Measurements from ENCODE around the gene SYTL1. TPM values are rescaled to one million over a fixed set of nuclear protein-coding genes. Genes with fewer than 3 reads are reported as not detected.
A peak's percentile ranks its signal among the peaks of the same experiment; 100 is the strongest.

SYTL1 gene
- total RNA-seq, 1 donor from 2014 or later = 9.0 TPM

- no peak for DNase-seq (ENCODE audit: low read depth)
Measured at GRCh38 chr1:27318596-27318995, 23.2 kb upstream of the SYTL1 start.

DNA sequence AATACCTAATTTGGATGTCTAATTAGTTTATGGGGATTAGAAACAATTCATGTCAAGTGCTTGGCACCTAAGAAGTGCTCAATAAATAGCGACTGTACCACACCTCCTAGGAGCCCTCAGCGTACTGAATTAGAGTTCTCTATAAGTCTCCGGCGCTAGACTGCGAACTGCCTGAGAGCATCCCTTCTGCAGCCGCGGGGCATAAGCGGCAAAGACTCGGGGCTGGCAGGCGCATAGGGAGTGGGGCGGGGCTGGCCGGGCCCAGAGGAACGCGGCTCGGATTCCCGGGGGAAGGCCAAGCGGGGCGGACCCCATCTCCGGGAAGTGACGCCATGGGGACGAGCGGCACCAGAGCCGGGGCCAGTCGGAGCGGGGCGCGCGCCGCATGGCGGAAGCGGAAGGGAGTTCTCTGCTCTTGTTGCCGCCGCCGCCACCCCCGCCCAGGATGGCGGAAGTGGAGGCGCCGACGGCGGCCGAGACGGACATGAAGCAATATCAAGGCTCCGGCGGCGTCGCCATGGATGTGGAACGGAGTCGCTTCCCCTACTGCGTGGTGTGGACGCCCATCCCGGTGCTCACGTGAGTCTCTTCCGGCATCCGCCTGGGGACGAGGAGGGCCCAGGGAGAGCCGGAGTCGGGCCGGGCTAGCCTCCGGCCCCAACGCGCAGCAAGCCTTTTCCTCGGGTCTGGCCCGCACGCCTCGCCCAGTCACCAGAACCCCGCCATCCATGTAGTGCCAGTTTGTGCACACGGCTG is 19.8 kb upstream of the SYTL1 start, which contains the start of gene TMEM222:
Gene TMEM222 (plus strand): TSS at position 351 of the 756 bp plus-strand sequence. CDS start 35 bp downstream, at position 386.
- DNase-seq (ENCODE audit: low read depth) = peak; percentile 80

DNA sequence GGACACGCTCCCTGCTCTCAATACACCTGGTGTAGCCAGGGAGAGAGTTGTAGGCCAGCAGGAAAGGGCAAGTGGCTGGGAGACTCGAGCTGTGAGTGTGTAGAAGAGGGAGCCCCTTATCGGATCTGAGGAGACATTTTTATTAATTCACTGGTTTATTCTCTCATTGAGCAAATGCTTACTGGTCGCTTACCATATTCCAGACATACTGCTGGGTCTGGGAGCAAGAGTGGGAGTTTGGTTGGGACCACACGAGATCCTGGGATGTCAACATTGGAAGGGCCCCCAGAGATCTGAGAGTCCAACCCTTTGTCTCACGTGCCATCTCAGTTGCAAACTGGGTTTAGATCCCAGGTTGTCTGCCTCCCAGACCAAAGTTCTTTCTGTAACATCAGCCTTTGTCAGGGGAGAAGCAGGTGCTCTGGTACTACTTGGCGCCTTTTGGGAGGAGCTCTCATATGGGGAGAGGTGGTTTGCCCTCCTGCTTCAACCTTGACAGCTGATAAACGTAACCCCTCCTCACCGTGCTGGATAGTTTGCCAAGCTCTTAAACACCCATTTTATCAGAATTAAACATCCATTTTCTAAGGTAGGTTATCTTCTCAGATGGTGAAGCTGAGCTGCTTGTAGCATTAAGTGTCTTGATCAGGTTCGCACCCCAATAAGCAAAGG is 19.1 kb upstream of the SYTL1 start:
- no peak for DNase-seq (ENCODE audit: low read depth)

- no peak for DNase-seq (ENCODE audit: low read depth)
Measured at GRCh38 chr1:27325286-27325685, 16.5 kb upstream of the SYTL1 start.

GRCh38 chr1:27327964-27328363 is 13.9 kb upstream of the SYTL1 start:
- DNase-seq (ENCODE audit: low read depth) = no peak

- no peak for DNase-seq (ENCODE audit: low read depth)
Measured at GRCh38 chr1:27330786-27331185, 11.0 kb upstream of the SYTL1 start.

DNA sequence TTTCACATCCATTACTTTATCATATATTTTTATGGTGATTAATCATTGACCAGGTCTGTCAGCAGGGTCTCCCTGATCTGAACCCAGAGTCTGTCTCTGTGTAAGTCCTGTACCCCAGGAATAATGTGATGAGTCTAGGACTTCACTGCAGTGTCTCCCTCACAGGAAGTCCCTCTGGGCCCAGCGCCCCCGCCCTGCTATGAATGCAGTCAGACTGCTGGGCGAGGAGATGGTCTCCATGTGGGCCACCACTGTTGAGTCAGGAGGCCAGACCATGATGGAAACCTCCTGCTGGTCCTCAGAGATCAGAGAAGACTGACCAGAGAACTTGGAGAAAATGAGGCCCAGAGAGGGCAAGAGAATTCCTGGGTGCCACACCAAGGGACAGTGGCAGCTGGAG is 10.4 kb upstream of the SYTL1 start:
- no peak for DNase-seq (ENCODE audit: low read depth)

DNA sequence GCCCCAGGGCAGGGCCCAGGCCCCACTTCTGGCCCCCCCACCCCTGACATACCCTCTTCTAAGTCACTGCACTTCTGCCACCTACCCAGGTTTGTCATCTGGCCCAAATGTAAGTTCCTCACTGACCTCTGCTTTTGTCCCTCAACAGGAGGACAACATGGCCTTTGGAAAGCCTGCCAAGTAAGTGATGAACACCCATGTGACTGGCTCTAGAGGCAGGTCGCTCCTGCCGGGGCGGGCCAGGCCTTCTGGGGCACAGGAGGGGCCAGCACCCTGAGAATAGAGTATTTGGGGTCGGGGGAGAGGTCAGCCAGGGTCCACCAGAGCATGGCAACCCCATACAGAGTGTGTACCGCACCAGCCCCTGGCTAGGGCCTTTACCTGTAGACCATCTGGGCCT is 9.9 kb upstream of the SYTL1 start:
- no peak for DNase-seq (ENCODE audit: low read depth)

- no peak for DNase-seq (ENCODE audit: low read depth)
Measured at GRCh38 chr1:27332536-27333281, 9.1 kb upstream of the SYTL1 start.

GRCh38 chr1:27333717-27334279 is 8.0 kb upstream of the SYTL1 start:
- no peak for DNase-seq (ENCODE audit: low read depth)

- no peak for DNase-seq (ENCODE audit: low read depth)
Measured at GRCh38 chr1:27335506-27336422, 6.1 kb upstream of the SYTL1 start.

- no peak for DNase-seq (ENCODE audit: low read depth)
Measured at GRCh38 chr1:27336756-27337155, 5.1 kb upstream of the SYTL1 start.

DNA sequence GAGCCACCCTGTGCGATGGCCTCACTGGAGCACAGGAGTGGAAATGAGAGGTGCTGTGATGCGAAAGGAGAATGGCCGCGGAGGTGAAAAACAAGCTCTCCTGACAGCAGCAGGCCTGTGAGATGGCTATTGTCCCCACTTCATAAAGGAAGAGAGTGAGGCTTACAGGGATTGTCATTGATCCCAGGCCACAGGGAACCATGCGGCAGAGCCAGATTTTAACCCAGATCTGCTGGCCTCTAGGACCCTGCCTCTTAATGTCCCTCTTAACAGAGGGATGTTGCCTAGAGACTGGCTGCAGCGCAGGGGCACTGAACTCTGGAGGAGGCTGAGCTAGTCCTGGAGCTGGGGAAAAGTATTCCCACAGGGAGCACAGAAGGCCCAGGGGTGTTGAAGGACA is 3.1 kb upstream of the SYTL1 start:
- no peak for DNase-seq (ENCODE audit: low read depth)

DNA sequence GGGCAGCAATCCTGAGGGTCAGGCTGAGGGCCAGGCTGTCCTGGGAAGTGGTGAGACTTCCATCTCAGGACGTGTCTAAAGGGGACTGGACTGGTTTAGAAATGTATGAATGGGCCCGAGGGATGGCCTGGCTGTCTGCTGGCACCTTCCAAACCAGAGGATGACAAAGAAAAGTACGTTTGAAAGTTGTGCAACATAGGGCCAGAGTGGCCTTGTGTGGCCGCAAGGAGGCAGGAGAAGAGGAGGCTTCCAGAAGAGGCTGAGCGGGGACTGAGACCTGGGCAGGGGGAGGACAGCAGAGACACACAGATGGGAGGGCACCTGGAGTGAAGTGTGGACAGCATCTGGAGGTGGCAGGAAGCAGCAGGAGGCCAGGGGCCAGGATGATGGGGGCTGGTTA is 2.6 kb upstream of the SYTL1 start:
- no peak for DNase-seq (ENCODE audit: low read depth)

GRCh38 chr1:27342391-27342777 is 562 bp downstream of the SYTL1 start:
- no peak for DNase-seq (ENCODE audit: low read depth)

- no peak for DNase-seq (ENCODE audit: low read depth)
Measured at GRCh38 chr1:27342778-27343638, 1.2 kb downstream of the SYTL1 start.

DNA sequence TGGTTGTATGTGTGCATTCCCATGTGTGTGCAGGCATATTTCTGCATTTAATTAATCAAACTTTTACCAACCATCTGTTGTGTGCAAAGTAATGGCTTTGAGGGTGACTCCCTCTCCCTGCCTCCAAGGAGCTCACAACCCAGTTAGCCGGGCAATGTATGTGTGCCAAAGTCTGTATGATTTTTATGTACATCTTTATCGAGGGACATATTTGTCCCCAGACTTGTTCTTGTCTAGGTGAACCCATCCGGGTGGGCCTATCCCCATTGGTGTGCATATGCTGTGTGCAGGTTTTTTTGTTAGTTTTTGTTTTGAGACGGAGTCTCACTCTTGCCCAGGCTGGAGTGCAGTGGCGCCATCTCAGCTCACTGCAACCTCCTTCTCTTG is 1.8 kb downstream of the SYTL1 start:
- DNase-seq (ENCODE audit: low read depth) = no peak

DNA sequence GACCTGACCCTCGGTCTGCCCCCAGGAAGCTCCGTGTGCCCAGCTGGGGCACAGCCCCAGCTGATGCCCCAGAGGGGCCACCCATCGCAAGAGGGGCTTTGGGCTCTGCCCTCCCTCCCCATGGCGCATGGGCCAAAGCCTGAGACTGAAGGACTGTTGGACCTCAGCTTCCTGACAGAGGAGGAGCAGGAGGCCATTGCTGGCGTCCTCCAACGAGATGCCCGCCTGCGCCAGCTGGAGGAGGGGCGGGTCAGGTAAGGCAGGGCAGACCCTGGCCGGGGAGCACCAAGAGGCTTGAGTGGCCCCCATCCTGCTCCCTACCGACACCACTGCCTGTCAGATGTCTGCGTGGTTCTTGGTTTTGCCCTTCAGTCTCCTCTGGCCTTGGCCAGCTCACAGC is 3.5 kb downstream of the SYTL1 start:
- DNase-seq (ENCODE audit: low read depth) = no peak

- DNase-seq (ENCODE audit: low read depth) = no peak
Measured at GRCh38 chr1:27346357-27346756, 4.5 kb downstream of the SYTL1 start.

- DNase-seq (ENCODE audit: low read depth) = no peak
Measured at GRCh38 chr1:27346991-27347624, 5.3 kb downstream of the SYTL1 start.

All from renal cortical epithelial cell (primary cell).